Body of pancreas (tissue), 4 donors: ENCODE measurements around the gene TIE1.

Source experiments
- POLR2A ChIP-seq, 3 donors: fragments of 450-650 bp; IDR thresholded peaks; one replicate each; pipeline ENCODE4 v1.6.1; 2016; ENCODE audit warnings: antibody characterized with exemption in 3 of 3, mild to moderate bottlenecking in 2 of 3
- TF ChIP-seq, protein P1 (sequence below), 7 experiments: fragments of 450-650 bp in 4 of 7; fragments of 200-600 bp in 3 of 7; sonication (generic) in 3 of 7; IDR thresholded peaks; one replicate each; pipeline ENCODE4 v1.5.1; 2016 to 2019; ENCODE audit warnings: antibody characterized with exemption in 7 of 7

DNA sequence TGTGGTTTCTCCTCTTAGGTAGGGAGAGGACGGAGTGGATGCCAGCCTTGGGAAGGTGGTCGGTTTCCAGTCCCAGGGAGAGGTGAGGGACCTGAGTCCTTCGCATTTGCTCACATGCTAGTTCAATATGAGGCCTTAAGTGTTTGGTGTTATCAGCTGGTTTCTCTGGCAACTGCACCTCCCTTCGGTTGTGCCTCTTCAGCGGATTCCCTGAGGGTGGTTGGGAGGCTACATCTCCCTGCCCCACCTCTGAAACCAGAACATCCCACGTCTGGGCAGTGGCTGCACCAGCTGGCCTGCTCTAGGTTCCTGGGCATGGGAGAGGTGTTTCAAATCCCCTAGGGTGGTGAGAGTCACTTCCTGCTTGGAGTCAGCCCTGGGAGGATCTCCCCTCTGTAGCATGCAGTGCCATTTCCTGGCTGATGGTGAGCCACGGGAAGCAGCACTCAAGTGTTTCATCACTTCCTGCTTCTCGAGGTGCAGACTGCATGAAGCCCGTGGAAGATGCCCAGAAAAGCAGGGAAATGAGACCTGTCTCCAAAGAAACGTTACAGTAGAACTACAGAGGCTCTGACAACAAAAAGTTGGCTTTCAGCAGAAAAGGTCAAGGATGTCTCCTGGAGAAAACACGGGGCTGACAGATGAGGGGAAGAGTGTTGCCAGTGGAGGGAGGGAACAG is 26.5 kb upstream of the TIE1 start:
- TF ChIP-seq, protein P1, sequence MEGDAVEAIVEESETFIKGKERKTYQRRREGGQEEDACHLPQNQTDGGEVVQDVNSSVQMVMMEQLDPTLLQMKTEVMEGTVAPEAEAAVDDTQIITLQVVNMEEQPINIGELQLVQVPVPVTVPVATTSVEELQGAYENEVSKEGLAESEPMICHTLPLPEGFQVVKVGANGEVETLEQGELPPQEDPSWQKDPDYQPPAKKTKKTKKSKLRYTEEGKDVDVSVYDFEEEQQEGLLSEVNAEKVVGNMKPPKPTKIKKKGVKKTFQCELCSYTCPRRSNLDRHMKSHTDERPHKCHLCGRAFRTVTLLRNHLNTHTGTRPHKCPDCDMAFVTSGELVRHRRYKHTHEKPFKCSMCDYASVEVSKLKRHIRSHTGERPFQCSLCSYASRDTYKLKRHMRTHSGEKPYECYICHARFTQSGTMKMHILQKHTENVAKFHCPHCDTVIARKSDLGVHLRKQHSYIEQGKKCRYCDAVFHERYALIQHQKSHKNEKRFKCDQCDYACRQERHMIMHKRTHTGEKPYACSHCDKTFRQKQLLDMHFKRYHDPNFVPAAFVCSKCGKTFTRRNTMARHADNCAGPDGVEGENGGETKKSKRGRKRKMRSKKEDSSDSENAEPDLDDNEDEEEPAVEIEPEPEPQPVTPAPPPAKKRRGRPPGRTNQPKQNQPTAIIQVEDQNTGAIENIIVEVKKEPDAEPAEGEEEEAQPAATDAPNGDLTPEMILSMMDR (IDR thresholded peaks at IDR 0.05): no peak
- no peak for TF ChIP-seq POLR2A (IDR thresholded peaks at IDR 0.05)
